ENCODE data around the gene PXT1.
"Not testable (repeated sequence)": the region's sequence is repeated elsewhere in the genome, so short reads cannot be mapped to it uniquely, and the experiment has no call there.

The PXT1 gene

DNA sequence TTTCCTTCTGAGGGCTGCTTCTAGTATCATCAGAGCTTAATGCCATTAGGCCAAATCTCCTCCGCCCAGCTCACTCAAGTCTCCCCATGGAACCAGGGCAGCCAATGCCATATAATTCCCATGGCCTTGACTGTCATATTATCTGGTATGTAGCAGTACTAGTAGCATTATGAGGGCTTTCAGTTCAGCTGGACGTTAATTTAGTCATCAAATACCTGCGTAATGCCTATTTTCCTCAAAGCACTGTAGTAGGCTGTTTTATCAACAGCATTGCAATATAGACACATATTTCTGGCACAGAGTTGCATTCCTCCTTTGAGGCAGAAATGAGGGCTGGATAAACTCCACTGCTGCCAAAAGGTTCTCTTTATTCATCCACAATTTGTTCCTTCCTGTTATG, 1.8 kb upstream of the PXT1 start:
- DNase-seq = no peak

DNA sequence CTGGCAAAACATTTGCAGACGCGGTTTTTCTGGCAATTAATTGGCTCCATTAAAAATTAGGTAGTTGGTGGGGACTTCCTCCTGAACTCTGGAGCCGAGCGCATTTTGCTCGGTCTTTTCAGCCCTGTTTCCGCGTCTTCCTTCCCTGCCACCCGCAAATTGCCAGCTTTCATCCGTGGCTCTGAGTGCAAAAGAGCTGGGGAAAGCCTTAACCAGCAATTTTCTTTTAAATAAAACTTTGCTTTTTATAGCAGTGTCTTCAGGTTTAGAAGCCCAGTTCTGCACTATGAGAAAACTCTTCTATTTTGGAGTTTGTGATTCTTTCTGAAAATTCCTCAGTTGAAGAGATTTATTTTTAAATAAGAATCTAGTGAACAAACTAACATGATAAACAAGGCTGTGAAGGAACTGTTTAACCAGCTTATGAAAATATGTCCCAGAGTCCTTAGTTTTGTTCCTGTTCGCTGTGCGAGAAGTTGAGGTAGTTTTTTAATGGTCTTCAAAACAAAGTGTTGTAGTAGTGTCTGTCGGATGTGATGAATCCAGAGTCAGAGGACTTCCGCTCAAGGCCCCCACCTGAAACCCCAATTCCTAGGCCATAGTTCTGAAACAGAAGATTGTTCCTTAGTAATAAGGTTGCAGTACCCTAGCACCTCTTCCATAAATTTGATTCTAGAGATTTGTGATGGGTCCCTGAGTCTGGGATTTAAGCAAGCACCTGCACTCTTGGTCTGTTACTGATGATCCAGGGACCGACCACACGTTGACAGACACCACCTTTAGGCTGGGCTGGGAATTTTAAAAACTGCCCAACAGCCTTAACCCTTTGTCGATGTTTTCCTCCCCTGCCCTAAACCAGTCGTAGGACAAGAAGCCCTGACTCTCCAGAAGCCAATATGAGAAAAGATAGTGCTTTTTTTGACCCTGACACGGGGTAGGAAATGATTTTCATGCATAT, 1.1 kb upstream of the PXT1 start:
- peak in 5 of 51 donors; percentile 8 to 62 (median 33) for DNase-seq

DNA sequence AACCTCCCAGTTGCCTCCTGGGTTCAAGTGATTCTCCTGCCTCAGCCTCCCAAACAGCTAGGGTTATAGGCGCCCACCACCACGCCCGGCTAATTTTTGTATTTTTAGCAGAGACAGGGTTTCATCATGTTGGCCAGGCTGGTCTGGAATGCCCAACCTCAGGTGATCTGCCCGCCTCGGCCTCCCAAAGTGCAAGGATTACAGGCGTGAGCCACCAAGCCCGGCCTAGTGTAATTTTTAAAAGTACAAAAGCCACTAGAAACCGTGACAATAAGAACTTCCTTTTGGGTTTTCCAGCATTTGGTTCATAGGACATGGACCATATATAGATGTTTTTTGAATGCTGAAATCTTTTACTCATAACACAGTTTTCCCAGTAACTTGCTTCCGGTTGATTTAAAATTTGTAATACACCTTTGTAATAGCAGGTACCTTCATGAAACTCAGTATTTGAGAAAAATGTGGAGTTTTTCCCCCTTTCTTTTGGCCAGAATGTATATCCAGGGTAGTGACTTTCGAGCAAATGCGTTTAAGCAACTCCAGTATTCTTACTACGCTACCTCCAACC, 467 bp downstream of the PXT1 start:
- peak in 2 of 51 donors; percentile 5 for DNase-seq

DNA sequence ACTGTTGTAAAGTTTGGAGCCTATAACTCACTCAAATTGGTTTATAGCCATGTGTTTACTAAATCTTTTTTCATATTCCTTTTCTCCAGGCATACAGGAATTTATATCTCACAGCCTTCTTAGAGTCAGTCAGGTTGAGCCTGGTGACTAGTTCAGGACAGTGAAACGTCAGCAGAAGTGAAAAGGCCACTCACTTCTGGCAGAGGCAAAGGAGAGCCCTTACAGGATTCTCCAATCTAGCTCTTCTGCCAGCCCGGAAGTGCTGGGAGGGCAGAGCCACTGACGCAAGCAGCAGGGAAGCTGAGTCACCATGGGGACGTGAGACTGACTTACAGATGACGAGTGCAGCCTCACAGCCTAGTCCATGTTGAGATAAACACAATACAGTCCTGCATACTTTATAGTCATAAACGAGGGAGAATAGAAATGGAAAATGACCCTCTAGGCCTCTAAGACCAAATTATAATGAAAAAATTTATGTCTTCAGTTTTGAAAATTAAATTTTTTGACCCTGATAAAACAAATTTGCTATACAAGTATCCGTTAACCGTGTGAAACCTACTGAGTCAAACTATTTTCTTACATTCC, 1.3 kb downstream of the PXT1 start:
- DNase-seq = peak in 50 of 51 donors; percentile 2 to 93 (median 77)

DNA sequence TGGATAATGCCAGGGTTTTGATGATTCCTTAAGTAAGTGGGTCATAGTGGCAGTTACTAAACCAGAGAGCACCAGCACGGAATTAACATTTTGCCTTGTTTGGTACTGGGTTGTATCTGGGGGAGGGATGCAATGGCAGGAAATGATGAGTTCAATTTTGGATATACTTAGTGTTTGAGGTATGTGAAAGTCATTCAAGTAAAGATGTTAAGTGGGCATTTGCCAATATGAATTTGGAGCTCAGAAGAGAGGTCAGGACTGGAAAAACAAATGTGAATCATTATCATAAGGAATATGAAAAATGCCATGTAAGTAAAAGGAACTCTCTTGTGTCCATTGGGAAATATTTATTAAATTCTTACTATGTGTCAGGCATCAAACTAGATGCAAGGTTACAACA, 6.2 kb downstream of the PXT1 start:
- DNase-seq = no peak

DNA sequence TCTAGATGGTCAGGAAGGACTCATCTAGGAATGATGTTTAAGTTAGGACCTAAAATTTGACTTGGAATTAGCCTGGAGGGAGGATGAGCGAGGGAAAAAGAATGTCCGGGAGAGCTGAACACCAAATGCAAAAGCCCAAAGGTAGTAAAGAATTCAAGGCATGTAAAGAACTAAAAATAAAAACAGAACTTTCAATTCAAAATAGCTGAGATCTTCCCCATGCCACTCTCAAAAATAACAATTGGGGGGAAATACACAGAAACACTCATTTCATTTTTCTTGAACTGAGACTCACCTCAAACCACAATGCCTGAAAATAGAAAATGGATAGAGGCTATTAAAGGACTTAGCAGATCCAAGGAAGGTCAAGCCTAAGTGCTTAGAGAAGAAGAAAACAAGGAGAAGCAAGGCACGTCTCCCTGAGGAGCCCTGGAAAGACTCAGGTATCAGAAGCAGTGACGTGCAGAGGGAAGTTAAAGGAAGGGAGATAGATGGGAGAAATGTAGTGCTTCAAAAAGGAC, 10.4 kb downstream of the PXT1 start:
- no peak for DNase-seq

DNA sequence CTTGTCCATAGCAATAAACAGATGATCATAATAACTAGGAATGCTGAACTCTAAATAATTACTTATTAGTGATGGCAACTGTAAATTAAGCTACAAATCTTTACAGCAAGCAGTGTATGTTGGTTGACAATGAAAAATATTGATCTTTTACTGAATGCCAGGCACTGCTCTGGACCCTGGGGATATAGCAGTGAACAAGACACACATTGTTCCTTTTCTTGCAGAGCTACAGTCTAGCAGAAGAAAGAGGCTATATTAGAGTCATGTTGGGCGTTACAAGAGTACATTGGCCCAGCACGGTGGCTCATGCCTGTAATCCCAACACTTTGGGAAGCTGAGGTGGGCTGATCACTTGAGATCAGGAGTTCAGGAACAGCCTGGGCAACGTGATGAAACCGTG, 11.5 kb downstream of the PXT1 start:
- DNase-seq = no peak

DNA sequence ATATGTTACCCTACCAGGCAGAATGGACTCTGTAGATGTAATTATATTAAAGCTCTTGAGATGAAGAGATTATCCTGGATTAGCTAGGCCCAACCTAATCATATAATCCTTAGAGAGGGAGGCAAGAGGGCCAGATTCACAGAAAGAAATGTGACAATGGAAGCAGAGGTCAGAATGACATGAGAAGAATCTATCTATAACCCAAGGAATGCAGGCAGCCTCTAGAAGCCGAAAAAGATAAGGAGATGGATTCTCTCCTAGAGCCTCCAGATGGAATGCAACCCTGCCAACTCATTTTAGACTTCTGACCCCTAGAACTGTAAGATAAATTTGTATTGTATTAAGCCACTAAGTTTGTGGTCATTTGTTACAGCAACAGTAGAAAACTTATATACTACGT, 12.3 kb downstream of the PXT1 start:
- no peak for DNase-seq

DNA sequence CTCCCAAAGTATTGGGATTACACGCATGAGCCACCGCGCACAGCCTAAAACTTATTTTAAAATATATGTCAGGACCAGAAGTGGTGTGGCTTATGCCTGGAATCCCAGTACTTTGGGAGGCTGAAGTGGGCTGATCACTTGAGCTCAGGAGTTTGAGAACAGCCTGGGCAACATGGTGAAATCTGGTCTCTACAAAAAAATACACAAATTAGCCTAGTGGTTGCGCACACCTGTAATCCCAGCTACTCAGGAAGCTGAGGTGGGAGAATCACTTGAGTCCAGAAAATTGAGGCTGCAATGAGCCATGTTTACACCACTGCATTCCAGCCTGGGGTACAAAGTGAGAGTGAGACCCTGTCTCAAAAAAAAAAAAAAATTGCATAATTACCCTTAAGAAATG, 13.7 kb downstream of the PXT1 start:
- no peak for DNase-seq

DNA sequence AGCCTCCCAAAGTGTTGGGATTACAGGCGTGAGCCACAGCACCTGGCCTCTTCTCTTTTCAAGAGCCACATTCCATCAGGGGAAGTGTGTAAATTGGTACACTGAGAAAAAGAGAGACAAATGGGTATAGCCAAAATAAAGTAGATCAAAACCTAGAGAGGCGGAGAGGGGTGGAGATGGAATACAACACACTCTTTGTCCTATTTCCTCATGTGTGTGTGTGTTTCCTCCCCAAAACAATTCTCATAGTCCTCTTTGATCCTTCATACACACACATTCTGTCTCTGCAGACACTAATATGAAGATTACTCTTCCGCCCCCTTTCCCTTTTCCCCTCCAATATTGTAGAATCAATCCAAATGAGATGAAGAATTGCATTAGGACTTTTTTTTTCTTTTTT, 16.0 kb downstream of the PXT1 start:
- no peak for DNase-seq

DNA sequence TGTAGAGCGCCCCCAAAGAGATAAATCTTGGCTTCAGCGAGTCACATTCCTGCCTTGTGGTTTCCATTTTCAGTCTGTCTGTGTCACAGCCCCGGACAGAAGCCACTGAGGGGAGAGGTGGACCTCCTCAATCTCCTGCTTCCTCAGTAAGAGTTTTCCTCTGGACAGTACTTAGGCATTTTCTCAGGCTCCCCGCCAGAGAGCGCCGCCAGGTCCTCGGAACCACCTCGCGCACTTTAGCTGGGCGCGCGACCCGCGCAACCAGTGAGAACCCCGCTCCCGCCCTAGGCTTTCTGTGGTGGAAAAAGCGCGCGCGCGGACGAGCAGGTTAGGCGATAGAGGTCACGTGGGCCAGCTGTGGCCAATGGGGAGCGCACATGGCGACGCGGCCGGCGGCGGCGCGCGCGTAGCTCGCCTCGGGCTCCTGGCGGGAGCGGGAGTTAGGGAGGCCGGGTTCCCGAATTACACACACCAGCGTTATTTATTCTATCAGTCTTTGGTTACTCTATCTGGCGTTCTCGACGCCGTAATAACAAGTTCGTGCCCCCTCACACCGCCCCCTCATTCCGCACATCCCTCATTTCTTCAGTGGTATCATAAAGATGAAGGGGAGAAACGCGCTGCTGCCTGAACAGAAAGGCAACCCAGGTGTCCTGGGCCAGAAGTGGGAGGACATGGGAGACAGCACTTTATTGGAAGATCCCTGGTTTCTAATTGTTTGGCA, 19.4 kb downstream of the PXT1 start:
- peak; percentile 59 to 99 (median 94) for DNase-seq

DNA sequence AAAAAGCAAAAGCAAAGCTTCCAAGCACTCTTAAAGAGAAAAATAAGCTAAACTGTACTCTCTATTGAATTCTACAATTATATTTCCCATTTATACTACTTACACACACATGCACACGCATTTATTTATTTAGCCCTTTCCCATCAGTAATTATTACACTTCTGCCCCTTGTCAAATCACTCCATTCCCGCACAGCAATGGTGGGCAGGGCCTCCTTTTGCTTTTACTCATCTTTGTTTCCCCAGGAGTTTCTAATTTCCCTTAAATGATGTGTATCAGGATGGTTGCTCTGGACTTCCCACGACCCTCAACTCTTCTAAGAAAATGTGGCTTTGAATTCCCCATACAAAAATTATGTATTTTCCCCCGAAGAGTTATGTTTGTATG, 19.9 kb downstream of the PXT1 start:
- DNase-seq = no peak

DNA sequence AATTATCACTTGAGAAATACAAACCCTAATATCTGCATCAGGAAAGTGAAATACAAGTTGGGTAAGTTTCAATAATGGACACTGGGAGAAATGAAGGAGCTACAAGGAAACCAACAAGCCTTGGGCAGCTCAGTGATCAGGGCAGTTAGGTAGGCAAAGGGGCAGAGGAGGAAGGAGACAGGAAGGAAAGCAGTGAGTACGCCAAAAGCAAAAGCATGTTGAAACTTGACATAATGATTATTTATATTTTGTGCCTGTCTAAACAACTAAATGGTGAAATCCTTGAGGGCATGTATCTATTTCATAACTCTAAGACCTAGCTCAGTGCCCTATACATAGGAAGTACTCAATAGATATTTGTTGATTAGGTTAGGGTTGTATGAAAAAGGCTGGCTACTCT, 23.3 kb downstream of the PXT1 start:
- no peak for DNase-seq

DNA sequence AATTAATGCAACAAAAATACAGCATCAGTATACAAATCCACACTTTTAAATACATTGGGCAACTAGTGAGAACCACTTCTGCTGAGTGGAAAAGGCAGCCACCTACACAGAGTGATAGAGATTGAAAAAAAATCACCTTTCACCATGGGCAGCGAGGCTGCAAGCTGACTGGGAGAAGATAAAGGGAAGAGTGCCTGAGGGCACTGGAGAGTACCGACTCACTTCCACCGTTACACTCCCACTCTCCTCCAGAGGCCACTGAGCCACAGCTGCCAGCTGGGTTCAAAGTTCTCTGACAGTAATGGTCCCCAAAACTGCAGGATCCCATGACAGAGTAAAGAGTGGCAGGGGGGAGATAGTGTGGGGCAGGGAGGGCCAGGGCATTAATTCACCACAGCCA, 24.1 kb downstream of the PXT1 start:
- DNase-seq = no peak

DNA sequence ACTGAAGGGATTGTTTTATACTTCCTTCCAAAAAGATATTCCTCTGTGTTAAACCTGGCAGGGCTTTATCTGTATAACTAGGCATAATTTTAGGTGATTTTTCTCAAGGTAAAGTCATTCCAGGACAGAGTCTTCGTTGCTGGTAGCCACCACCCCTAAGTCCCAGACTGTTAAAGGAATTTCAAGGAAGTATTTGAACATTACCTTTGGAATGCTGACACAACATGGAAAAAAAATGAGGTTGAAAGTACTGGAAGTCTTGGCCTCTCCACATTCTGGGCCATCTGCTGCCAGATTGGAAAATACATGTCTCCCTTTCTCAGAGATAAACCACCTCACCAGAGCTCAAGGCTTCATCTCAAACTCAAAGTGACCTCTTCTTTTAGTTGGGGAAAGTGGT, 28.2 kb downstream of the PXT1 start:
- DNase-seq = no peak

DNA sequence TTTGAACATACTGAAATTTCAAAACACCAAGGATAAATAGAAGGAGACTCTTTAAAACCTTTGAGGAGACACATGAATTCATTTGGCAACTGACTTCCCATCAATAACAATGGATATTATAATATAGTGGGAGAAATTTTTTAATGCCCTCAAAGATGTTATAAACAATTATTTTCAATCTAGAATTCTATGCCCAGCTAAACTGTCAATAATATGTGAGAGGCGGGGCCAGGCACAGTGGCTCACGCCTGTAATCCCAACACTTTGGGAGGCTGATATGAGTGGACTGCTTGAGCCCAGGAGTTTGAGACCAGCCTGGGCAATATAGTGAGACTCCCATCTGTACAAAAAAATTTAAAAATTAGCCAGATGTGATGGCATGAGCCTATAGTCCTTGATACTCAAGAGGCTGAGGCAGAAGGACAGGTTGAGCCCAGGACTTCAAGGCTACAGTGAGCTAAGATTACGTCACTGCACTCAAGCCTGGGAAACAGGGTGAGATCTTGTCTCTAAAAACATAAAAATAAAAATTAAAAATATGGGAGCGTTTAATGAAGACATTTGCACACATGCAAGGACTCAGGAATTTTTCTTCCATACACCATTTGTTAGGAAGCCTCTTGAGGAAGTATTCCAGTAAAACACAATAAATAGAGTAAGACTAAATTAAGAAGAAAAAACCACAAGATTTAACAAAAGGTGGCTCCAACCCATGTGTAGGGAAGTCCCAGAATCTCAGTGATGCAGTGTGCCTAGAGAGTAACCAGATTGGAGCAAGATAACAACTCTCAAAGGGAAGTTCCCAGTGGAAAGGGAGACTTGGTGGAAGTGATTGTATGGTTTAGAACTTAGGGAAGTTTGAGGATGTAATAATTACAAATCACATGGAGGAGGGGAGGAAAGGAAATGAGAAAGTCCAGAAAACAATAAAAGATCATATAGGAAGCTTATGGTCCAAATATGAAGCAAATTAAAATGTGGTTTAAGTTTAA, 28.9 kb downstream of the PXT1 start:
- no peak for DNase-seq

DNA sequence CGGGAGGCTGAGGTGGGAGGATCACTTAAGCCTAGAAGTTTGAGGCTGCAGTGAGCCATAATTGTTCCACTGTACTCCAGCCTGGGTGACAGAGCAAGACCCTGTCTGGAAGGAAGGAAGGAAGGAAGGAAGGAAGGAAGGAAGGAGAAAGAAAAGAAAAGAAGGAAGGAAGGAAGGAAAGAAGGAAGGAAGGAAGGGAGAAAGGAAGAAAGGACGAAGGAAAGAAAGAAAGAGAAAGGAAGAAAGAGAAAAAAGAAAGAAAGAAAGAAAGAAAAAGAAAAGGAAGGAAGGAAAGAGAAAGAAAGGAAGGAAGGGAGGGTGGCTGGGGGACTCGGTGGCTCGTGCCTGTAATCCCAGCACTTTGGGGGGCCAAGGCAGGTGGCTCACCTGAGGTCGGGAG, 32.9 kb downstream of the PXT1 start:
- DNase-seq = not testable (repeated sequence)

DNA sequence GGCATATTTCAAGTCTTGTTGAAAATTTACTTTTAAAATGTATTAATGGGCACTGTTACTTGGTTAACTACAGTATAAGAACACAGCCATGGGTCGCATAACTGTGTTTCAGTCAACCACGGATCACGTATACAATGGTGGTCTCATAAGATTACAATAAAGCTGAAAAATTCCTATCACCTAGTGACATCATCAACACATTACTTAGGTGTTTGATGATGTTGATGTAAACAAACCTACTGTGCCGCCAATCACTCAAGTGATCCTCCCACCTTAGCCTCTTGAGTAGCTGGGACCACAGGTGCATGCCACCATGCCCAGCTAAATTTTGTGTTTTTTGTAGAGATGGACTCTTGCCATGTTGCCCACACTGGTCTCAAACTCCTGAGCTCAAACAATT, 38.5 kb downstream of the PXT1 start:
- no peak for DNase-seq

DNA sequence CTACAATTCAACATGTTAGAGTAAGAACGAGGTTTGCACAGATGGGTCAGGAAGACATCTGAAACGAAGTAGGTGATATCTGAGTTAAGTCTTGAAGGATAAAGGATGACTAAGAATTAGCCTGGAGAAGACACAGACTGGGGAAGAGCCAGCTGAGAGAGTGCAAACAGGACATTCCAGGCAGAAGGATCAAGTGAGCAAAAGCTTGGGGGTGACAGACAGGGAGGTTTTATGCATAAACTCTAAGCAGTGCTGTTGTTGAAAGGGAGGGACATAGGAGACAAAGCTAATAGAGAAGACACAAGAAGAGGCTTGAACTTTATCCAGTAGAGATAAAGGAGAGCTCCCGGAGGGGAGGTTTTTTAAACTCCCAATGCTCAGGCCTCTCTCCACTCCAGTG, 40.2 kb downstream of the PXT1 start:
- DNase-seq = no peak

DNA sequence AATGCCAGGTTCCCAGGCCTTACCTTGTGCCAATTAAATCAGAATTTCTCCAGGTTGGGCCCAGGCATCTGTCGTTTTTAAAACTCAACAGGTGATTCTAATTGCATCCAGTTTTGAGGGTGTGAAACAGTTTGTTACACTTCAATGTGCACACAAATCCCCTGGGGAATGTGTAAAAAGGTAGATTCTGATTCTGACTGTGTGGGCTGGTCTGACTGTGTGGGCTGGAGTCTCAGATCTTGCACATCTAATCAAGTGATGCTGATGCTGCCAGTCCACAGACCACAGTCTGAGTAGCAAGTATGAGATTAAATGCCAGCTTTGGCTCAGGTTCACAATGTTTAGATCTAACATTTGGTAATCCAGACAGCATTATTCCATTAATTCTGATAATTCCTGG, 42.7 kb downstream of the PXT1 start:
- no peak for DNase-seq

DNA sequence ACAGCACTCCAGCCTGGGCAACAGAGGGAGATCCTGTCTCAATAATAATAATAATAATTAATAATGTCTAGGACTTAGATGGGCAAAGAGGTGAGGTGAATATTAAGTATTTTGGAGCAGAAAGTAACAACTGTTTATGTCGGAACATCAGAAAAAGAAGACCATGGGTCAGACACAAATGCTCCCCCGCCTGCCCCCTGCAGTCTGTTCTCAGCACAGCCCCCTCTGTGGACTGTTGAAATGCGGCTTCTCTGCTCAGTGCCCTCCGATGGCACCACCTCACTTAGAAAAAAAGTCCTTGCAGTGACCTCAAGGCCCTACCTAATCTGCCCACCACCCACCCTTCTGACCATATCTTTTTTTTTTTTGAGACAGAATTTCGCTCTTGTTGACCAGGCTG, 50.0 kb downstream of the PXT1 start:
- no peak for DNase-seq

Data from hypothalamus (tissue), 51 donors.